ENCODE results near the gene OR6C68.

DNA sequence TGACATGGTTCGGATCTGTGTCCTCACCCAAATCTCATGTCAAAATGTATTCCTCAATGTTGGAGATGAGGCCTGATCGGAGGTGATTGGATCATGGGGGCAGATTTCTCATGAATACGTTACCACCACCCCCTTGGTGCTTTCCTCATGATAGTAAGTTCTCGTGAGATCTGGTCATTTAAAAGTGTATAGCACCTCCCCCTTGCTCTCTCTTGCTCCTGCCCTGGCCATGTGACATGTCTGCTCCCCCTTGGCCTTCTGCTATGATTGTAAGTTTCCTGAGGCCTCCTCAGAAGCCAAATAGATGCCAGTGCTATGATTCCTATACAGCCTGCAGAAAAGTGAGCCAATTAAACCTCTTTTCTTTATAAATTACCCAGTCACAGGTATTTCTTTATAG lies 7.1 kb downstream of the OR6C68 start:
- TF ChIP-seq, protein P1, sequence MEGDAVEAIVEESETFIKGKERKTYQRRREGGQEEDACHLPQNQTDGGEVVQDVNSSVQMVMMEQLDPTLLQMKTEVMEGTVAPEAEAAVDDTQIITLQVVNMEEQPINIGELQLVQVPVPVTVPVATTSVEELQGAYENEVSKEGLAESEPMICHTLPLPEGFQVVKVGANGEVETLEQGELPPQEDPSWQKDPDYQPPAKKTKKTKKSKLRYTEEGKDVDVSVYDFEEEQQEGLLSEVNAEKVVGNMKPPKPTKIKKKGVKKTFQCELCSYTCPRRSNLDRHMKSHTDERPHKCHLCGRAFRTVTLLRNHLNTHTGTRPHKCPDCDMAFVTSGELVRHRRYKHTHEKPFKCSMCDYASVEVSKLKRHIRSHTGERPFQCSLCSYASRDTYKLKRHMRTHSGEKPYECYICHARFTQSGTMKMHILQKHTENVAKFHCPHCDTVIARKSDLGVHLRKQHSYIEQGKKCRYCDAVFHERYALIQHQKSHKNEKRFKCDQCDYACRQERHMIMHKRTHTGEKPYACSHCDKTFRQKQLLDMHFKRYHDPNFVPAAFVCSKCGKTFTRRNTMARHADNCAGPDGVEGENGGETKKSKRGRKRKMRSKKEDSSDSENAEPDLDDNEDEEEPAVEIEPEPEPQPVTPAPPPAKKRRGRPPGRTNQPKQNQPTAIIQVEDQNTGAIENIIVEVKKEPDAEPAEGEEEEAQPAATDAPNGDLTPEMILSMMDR (IDR thresholded peaks at IDR 0.05), result no peak
- no peak for TF ChIP-seq POLR2A (IDR thresholded peaks at IDR 0.05)
